T-helper 1 cell (primary cell): ENCODE measurements around the gene GNB1.
A peak's percentile ranks its signal among the peaks of the same experiment; 100 is the strongest.

Experiments used
- DNase-seq, 5 donors: peaks; one replicate each; pipeline ENCODE4 v3.0.0-alpha.2; 2012 to 2020

GNB1 gene

GRCh38 chr1:1910033-1910465, 19.2 kb upstream of the GNB1 start:
- no peak for DNase-seq

GRCh38 chr1:1908506-1908791, 17.6 kb upstream of the GNB1 start:
- DNase-seq, result peak in 1 of 5 donors; percentile 5

- no peak for DNase-seq
Observed at GRCh38 chr1:1907098-1907736, 16.3 kb upstream of the GNB1 start.

GRCh38 chr1:1906185-1907097, 15.6 kb upstream of the GNB1 start:
- peak in 4 of 5 donors; percentile 34 to 66 (median 54) for DNase-seq

- no peak for DNase-seq
Observed at GRCh38 chr1:1903224-1903623, 12.3 kb upstream of the GNB1 start.

- no peak for DNase-seq
Observed at GRCh38 chr1:1901641-1902294, 10.9 kb upstream of the GNB1 start.

- DNase-seq, result no peak
Observed at GRCh38 chr1:1900883-1901640, 10.2 kb upstream of the GNB1 start.

- DNase-seq, result no peak
Observed at GRCh38 chr1:1899967-1900327, 9.1 kb upstream of the GNB1 start.

- DNase-seq, result no peak
Observed at GRCh38 chr1:1899266-1899966, 8.5 kb upstream of the GNB1 start.

- DNase-seq, result no peak
Observed at GRCh38 chr1:1898246-1898933, 7.5 kb upstream of the GNB1 start.

GRCh38 chr1:1895456-1896336, 4.8 kb upstream of the GNB1 start:
- DNase-seq, result no peak

- no peak for DNase-seq
Observed at GRCh38 chr1:1895060-1895418, 4.2 kb upstream of the GNB1 start.

- no peak for DNase-seq
Observed at GRCh38 chr1:1894354-1895059, 3.6 kb upstream of the GNB1 start.

GRCh38 chr1:1893997-1894353, 3.1 kb upstream of the GNB1 start:
- no peak for DNase-seq

GRCh38 chr1:1893291-1893985, 2.6 kb upstream of the GNB1 start:
- no peak for DNase-seq

GRCh38 chr1:1892763-1893120, 1.9 kb upstream of the GNB1 start:
- DNase-seq, result no peak

GRCh38 chr1:1892079-1892762, 1.3 kb upstream of the GNB1 start:
- no peak for DNase-seq

GRCh38 chr1:1891349-1892078, 627 bp upstream of the GNB1 start:
- DNase-seq, result peak; percentile 72 to 80 (median 75)
